Transverse colon (tissue), 4 donors: ENCODE measurements around the gene CASTOR1.
A peak's percentile ranks its signal among the peaks of the same experiment; 100 is the strongest.

ENCODE experiments used
- EP300 ChIP-seq: sonication (generic); formaldehyde crosslinking; IDR thresholded peaks from one replicate; pipeline ENCODE4 v1.6.1; 2017; ENCODE audit warnings: antibody characterized with exemption, low read depth
- POLR2A ChIP-seq: fragments of 450-650 bp; IDR thresholded peaks from one replicate; pipeline ENCODE4 v1.6.1; 2016; ENCODE audit warnings: antibody characterized with exemption, mild to moderate bottlenecking, moderate library complexity
- POLR2AphosphoS5 ChIP-seq, 3 donors: sonication (generic); formaldehyde crosslinking; IDR thresholded peaks; one replicate each; pipeline ENCODE4 v1.6.1; 2016; ENCODE audit warnings: antibody characterized with exemption in 3 of 3
- TF ChIP-seq, protein P1 (sequence below), 5 experiments: fragments of 200-600 bp in 3 of 5; fragments of 450-650 bp in 2 of 5; sonication (generic) in 3 of 5; IDR thresholded peaks; 1 replicate in 2 of 5; 2 replicates in 3 of 5; pipeline ENCODE4 v1.5.1; 2016 to 2017; ENCODE audit warnings: antibody characterized with exemption in 5 of 5, inconsistent platforms in 3 of 5, mild to moderate bottlenecking in 2 of 5, moderate library complexity in 1 of 5

DNA sequence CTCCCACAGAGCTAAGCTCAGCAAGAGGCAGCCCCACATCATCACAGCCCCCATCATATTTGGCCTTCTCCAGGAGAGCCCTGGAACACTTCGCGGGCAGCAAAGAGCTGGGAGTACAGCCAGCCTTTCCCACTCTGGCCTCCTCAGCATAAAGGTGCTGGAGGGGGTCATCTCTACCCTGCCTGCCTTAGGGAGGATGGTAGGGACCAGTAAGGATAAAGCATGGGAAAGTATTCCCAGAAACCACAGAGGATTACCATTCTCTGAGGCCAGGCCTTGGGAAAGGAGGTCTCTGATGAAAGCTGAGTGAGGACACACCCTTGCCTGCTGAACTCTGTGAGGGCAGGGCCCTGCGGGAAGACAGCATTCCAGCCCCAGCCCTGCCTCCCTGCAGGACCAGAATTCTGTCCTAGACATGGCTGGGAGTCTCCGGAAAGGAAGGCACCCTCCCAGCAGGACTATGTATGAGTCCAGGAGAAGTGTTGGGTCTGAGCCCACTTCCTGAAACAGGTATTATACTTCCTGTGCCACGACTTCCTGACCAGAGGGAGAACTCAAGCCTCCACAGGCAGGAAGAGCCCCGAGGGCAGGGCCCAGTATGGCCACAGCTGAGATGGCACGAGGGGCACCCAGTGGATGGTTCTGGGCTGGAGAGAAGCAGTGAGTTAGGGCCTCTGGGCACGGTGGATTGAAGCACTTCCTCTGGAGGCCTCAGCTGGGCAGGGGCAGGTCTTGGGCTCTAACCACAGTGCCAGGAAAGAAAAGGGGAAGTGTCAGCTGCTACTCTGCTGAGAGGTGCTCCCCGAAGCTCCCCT lies 12.9 kb upstream of the CASTOR1 start:
- TF ChIP-seq EP300 (no peak), POLR2A (no peak), POLR2AphosphoS5 (IDR thresholded peaks at IDR 0.05) (peak in 1 of 3 donors; percentile 31)
- TF ChIP-seq, protein P1, sequence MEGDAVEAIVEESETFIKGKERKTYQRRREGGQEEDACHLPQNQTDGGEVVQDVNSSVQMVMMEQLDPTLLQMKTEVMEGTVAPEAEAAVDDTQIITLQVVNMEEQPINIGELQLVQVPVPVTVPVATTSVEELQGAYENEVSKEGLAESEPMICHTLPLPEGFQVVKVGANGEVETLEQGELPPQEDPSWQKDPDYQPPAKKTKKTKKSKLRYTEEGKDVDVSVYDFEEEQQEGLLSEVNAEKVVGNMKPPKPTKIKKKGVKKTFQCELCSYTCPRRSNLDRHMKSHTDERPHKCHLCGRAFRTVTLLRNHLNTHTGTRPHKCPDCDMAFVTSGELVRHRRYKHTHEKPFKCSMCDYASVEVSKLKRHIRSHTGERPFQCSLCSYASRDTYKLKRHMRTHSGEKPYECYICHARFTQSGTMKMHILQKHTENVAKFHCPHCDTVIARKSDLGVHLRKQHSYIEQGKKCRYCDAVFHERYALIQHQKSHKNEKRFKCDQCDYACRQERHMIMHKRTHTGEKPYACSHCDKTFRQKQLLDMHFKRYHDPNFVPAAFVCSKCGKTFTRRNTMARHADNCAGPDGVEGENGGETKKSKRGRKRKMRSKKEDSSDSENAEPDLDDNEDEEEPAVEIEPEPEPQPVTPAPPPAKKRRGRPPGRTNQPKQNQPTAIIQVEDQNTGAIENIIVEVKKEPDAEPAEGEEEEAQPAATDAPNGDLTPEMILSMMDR (IDR thresholded peaks at IDR 0.05), result no peak
